Mesodermal cell (in vitro differentiated cells): ENCODE data around the gene USP7.
A peak's percentile ranks its signal among the peaks of the same experiment; 100 is the strongest.

Experiments used
- H3K27ac ChIP-seq: 2 replicates; pipeline ENCODE4 v1.7.0; 2013; ENCODE audit warnings: mild to moderate bottlenecking, low read depth, low read length, moderate library complexity; ENCODE audit not compliant: severe bottlenecking
- H3K36me3 ChIP-seq: 2 replicates; pipeline ENCODE4 v1.7.1; 2013; ENCODE audit warnings: mild to moderate bottlenecking, low read length, moderate library complexity; ENCODE audit not compliant: control insufficient read depth, insufficient read depth
- H3K4me1 ChIP-seq: one replicate; pipeline ENCODE4 v1.7.1; 2013; ENCODE audit warnings: mild to moderate bottlenecking, low read length; ENCODE audit not compliant: insufficient read depth, control insufficient read depth, poor library complexity, severe bottlenecking
- H3K4me3 ChIP-seq: 2 replicates; pipeline ENCODE4 v1.7.0; 2013; ENCODE audit warnings: low read length, control low read depth, mild to moderate bottlenecking; ENCODE audit not compliant: insufficient read depth, poor library complexity, severe bottlenecking; ENCODE audit errors: extremely low read depth
- H3K9me3 ChIP-seq: 2 replicates; pipeline ENCODE4 v1.7.1; 2013; ENCODE audit warnings: mild to moderate bottlenecking, low read length, moderate library complexity; ENCODE audit not compliant: control insufficient read depth
- WGBS, 2 experiments: methylation state at CpG; one replicate each; pipeline ENCODE4 v1.1.5; 2013; ENCODE audit warnings: missing lambda C conversion rate in 2 of 2; ENCODE audit not compliant: insufficient coverage in 2 of 2; 5-methylcytosine and 5-hydroxymethylcytosine counted together

USP7 gene

GRCh38 chr16:8951447-8952280, 12.0 kb downstream of the USP7 start:
- 85 to 86% methylated on average over 8 to 10 of the region's 14 CpGs for WGBS, 2 experiments
- no peak overlapping the region for H3K4me3 ChIP-seq
- peaks cover 32% of the 10 kb centered on the region for H3K4me1 ChIP-seq
- H3K27ac ChIP-seq = no peak overlapping the region
- no peaks in the 10 kb centered on the region for H3K36me3 ChIP-seq
- H3K9me3 ChIP-seq = no peaks in the 10 kb centered on the region

- Histone ChIP-seq H3K36me3 (no peaks in the 10 kb centered on the region), H3K9me3 (no peaks in the 10 kb centered on the region), H3K4me3 (no peak overlapping the region), H3K4me1 (peaks cover 26% of the 10 kb centered on the region), H3K27ac (peak overlapping the region; percentile 1)
- 91 to 95% methylated on average over 11 of the region's 11 CpGs for WGBS, 2 experiments
Measured at GRCh38 chr16:8950580-8951077, 13.1 kb downstream of the USP7 start.

GRCh38 chr16:8949536-8950418, 13.9 kb downstream of the USP7 start:
- Histone ChIP-seq H3K27ac (no peak overlapping the region), H3K4me1 (peaks cover 26% of the 10 kb centered on the region), H3K36me3 (no peaks in the 10 kb centered on the region), H3K9me3 (no peaks in the 10 kb centered on the region), H3K4me3 (no peak overlapping the region)
- WGBS, 2 experiments = 92 to 94% methylated on average over 4 of the region's 6 CpGs

- Histone ChIP-seq H3K36me3 (no peaks in the 10 kb centered on the region), H3K4me1 (peaks cover 34% of the 10 kb centered on the region), H3K4me3 (no peak overlapping the region), H3K9me3 (no peaks in the 10 kb centered on the region), H3K27ac (no peak overlapping the region)
- WGBS, 2 experiments = 100% methylated on average over 2 to 3 of the region's 5 CpGs
Measured at GRCh38 chr16:8948831-8949230, 14.9 kb downstream of the USP7 start.

GRCh38 chr16:8948069-8948593, 15.6 kb downstream of the USP7 start:
- 90 to 95% methylated on average over 5 to 6 of the region's 6 CpGs for WGBS, 2 experiments
- Histone ChIP-seq H3K4me3 (no peak overlapping the region), H3K36me3 (no peaks in the 10 kb centered on the region), H3K27ac (no peak overlapping the region), H3K9me3 (no peaks in the 10 kb centered on the region), H3K4me1 (peaks cover 33% of the 10 kb centered on the region)

- WGBS, 2 experiments = 88% methylated on average over 2 of the region's 6 CpGs; no CpG with 5 or more reads in 1 of the 2 experiments
- peaks cover 23% of the 10 kb centered on the region for H3K4me1 ChIP-seq
- no peaks in the 10 kb centered on the region for H3K9me3 ChIP-seq
- no peak overlapping the region for H3K27ac ChIP-seq
- H3K36me3 ChIP-seq = no peaks in the 10 kb centered on the region
- no peak overlapping the region for H3K4me3 ChIP-seq
Measured at GRCh38 chr16:8946544-8946943, 17.2 kb downstream of the USP7 start.

GRCh38 chr16:8945626-8946296, 17.9 kb downstream of the USP7 start:
- no peaks in the 10 kb centered on the region for H3K9me3 ChIP-seq
- 93 to 100% methylated on average over 1 to 2 of the region's 3 CpGs for WGBS, 2 experiments
- no peak overlapping the region for H3K4me3 ChIP-seq
- H3K27ac ChIP-seq = no peak overlapping the region
- no peaks in the 10 kb centered on the region for H3K36me3 ChIP-seq
- peaks cover 15% of the 10 kb centered on the region for H3K4me1 ChIP-seq

- H3K27ac ChIP-seq = no peak overlapping the region
- no peak overlapping the region for H3K4me3 ChIP-seq
- H3K36me3 ChIP-seq = no peaks in the 10 kb centered on the region
- H3K9me3 ChIP-seq = no peaks in the 10 kb centered on the region
- H3K4me1 ChIP-seq = peaks cover 8% of the 10 kb centered on the region
- 88% methylated on average over 2 to 3 of the region's 5 CpGs for WGBS, 2 experiments
Measured at GRCh38 chr16:8943966-8944759, 19.5 kb downstream of the USP7 start.

- Histone ChIP-seq H3K36me3 (no peaks in the 10 kb centered on the region), H3K4me1 (peaks cover 8% of the 10 kb centered on the region), H3K4me3 (no peak overlapping the region), H3K27ac (no peak overlapping the region), H3K9me3 (no peaks in the 10 kb centered on the region)
- 78 to 87% methylated on average over 9 to 13 of the region's 14 CpGs for WGBS, 2 experiments
Measured at GRCh38 chr16:8943001-8943763, 20.5 kb downstream of the USP7 start.
